GM18870 (cell line): Measurements from ENCODE around the gene BCAN.
A peak's percentile ranks its signal among the peaks of the same experiment; 100 is the strongest.
"Not testable (repeated sequence)": the region's sequence is repeated elsewhere in the genome, so short reads cannot be mapped to it uniquely, and the experiment has no call there.

Experiments
- ATAC-seq: cut with Tn5 transposase; IDR thresholded peaks from one replicate; pipeline ENCODE4 v1.9.1; 2021; ENCODE audit warnings: moderate library complexity; ENCODE audit not compliant: unreplicated experiment

BCAN gene, protein sequence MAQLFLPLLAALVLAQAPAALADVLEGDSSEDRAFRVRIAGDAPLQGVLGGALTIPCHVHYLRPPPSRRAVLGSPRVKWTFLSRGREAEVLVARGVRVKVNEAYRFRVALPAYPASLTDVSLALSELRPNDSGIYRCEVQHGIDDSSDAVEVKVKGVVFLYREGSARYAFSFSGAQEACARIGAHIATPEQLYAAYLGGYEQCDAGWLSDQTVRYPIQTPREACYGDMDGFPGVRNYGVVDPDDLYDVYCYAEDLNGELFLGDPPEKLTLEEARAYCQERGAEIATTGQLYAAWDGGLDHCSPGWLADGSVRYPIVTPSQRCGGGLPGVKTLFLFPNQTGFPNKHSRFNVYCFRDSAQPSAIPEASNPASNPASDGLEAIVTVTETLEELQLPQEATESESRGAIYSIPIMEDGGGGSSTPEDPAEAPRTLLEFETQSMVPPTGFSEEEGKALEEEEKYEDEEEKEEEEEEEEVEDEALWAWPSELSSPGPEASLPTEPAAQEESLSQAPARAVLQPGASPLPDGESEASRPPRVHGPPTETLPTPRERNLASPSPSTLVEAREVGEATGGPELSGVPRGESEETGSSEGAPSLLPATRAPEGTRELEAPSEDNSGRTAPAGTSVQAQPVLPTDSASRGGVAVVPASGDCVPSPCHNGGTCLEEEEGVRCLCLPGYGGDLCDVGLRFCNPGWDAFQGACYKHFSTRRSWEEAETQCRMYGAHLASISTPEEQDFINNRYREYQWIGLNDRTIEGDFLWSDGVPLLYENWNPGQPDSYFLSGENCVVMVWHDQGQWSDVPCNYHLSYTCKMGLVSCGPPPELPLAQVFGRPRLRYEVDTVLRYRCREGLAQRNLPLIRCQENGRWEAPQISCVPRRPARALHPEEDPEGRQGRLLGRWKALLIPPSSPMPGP

DNA sequence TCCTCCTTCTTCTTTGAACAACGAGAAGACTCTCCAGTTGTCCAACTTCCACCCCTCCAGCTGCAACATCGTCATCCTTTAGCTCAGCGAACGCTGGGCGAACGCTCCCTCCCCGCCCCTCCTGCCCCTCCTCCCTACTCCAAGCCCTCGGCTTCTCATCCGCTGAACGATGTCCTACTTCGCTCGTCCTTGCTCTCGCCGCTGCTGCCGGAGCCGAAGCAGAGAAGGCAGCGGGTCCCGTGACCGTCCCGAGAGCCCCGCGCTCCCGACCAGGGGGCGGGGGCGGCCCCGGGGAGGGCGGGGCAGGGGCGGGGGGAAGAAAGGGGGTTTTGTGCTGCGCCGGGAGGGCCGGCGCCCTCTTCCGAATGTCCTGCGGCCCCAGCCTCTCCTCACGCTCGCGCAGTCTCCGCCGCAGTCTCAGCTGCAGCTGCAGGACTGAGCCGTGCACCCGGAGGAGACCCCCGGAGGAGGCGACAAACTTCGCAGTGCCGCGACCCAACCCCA lies at the start of gene BCAN:
Gene BCAN, plus strand, starts transcription at position 357 of the 504 bp plus-strand sequence. CDS start 3,938 bp downstream, outside the sequence.
- no peak for ATAC-seq

- ATAC-seq = no peak
These were observed 49.6 kb upstream of the BCAN start for GRCh38 chr1:156592158-156592909.

- no peak for ATAC-seq
These were observed 48.8 kb upstream of the BCAN start for GRCh38 chr1:156592910-156593660.

DNA sequence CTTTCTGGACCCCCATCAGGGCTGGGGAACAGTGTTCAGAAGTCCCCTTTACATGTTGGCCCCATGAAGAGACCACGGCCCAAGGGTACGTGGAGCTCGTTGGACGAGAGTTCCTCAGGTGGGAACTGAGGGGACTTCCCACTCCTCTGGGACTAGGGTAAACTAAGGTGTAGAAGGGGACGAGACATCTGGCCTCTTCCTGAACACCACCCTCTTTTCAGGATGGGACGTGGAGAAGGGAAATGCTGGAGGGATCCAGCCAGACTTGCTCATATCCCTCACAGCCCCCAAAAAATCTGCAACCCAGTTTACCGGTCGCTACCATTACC lies 48.3 kb upstream of the BCAN start:
- ATAC-seq = no peak

- no peak for ATAC-seq
These were observed 47.7 kb upstream of the BCAN start for GRCh38 chr1:156594190-156594589.

- ATAC-seq = no peak
These were observed 46.9 kb upstream of the BCAN start for GRCh38 chr1:156595016-156595415.

GRCh38 chr1:156596426-156596825 lies 45.5 kb upstream of the BCAN start:
- no peak for ATAC-seq

DNA sequence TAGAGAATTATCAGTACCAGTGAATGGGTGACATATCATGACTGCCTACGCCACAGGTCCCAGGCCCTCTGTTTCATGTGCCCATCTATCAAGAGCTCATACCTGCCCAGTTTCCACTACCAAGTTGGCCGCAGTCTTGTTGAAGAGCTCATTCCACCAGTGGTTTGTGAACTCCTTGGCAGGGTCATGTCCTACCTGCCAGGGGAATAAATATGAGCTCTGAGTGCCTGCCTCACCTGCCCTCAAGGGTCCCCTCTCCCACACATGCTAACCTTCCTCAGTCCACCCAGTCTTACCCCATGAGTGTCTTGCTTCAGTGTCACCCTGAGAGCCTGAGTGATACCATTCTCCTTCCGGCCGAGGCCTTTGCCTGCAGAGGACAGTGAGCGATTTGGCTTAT lies 43.8 kb upstream of the BCAN start:
- no peak for ATAC-seq

GRCh38 chr1:156598731-156599432 lies 43.0 kb upstream of the BCAN start:
- no peak for ATAC-seq

DNA sequence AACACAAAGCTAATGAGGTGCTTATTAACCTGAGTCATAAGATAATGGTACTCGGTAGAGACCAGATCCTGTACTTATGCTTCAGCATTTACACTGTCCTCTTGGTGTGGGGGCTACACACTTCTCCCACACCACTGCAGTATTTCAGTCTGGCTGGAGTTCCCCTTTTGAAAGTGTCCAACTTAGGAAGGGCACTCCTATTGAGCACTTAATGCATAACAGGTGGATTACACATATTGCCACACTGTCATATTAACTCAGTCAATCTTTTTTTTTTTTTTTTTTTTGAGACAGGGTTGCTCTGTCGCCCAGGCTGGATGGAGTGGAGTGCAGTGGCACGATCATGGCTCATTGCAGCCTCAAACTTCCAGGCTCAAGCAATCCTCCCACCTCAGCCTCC lies 42.1 kb upstream of the BCAN start:
- no peak for ATAC-seq

DNA sequence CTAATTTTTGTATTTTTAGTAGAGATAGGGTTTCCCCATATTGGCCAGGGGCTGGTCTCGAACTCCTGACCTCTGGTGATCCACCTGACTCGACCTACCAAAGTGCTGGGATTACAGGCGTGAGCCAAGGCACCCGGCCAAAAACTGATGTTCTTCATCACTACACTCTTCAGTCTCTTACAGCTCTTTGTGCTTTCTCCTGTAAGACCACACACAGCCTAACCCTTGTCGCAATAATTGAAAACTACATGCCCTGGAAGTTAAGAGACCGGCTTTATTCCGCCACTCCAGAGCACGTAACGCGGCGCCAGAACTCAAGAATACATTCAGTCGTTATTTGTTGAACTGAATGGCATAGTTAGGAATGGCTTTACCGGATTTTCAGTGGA lies 41.2 kb upstream of the BCAN start:
- no peak for ATAC-seq

- peak; percentile 33 for ATAC-seq
These were observed 40.6 kb upstream of the BCAN start, which contains the start of gene GPATCH4 for GRCh38 chr1:156601122-156601830. Gene GPATCH4 (minus strand): TSS chr1:156601479.

GRCh38 chr1:156601892-156602291 lies 40.0 kb upstream of the BCAN start:
- no peak for ATAC-seq

- ATAC-seq = no peak
These were observed 39.3 kb upstream of the BCAN start for GRCh38 chr1:156602557-156602993.

GRCh38 chr1:156607344-156607743 lies 34.6 kb upstream of the BCAN start:
- not testable (repeated sequence) for ATAC-seq

DNA sequence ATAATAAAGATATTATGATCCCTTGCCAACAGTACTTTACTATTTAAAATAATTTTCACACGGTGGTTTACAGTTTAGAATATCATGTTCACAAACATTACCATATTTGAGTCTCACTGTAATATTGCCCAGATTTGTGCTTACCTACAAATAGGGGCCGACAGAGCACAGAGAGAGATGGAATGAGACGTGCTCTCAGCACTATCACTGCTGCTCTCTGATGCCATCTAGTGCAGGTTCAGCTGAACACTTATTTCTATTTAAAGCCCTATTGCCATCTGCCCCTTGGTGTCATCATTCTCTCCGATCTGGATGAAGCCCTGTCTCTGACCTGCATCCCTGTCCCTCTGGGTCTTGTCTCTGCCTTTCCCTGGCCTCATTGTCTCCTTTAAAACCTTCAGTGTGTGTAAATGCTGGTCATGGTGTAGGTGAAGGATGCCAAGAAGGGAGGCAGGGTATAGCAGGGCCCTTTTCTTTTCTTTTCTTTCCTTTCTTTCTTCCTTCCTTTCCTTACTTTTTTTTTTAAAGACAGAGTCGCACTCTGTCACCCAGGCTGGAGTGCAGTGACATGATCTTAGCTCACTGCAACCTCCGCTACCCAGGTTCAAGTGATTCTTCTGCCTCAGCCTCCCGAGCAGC lies 33.8 kb upstream of the BCAN start:
- ATAC-seq = no peak

GRCh38 chr1:156608981-156609380 lies 32.9 kb upstream of the BCAN start:
- no peak for ATAC-seq

DNA sequence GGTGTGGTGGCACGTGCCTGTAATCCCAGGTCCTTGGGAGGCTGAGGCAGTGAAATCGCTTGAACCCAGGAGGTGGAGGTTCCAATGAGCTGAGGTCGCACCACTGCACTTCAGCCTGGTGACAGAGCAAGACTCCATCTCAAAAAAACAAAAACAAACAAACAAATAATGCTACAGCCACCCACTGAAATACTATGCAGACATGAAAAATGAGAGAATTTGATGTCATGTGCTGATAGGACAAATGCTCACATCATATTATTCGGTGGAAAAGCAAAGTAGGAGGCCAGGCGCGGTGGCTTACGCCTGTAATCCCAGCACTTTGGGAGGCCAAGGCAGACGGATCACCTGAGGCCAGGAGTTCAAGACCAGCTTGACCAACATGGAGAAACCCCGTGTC lies 31.8 kb upstream of the BCAN start:
- not testable (repeated sequence) for ATAC-seq

GRCh38 chr1:156612666-156613065 lies 29.3 kb upstream of the BCAN start:
- ATAC-seq = no peak
